Activated CD8-positive, alpha-beta memory T cell treated with anti-CD3 and anti-CD28 coated beads for 48 hours (primary cell): ENCODE results near the gene TECPR1.

Source experiments
- DNase-seq, 3 experiments: peaks; one replicate each; pipeline ENCODE4 v3.0.0-alpha.2; 2020; ENCODE audit warnings: low read depth in 2 of 3, low spot score in 2 of 3

TECPR1 gene

GRCh38 chr7:98211676-98212531 is 40.1 kb downstream of the TECPR1 start:
- no peak for DNase-seq

GRCh38 chr7:98211221-98211675 is 40.8 kb downstream of the TECPR1 start, which contains the start of gene BHLHA15:
TSS of gene BHLHA15 (plus strand) at chr7:98211439. CDS start at chr7:98212310, 871 bp downstream.
- DNase-seq = no peak

GRCh38 chr7:98210513-98211220 is 41.4 kb downstream of the TECPR1 start:
- DNase-seq = no peak

GRCh38 chr7:98209166-98209920 is 42.7 kb downstream of the TECPR1 start:
- no peak for DNase-seq

- no peak for DNase-seq
These were observed 45.3 kb downstream of the TECPR1 start for GRCh38 chr7:98206451-98207330.

GRCh38 chr7:98205162-98205845 is 46.7 kb downstream of the TECPR1 start:
- no peak for DNase-seq

GRCh38 chr7:98204670-98205069 is 47.4 kb downstream of the TECPR1 start:
- DNase-seq = no peak

- no peak for DNase-seq
These were observed 47.9 kb downstream of the TECPR1 start for GRCh38 chr7:98203964-98204605.

- DNase-seq = no peak
These were observed 48.6 kb downstream of the TECPR1 start for GRCh38 chr7:98203261-98203963.

GRCh38 chr7:98202367-98203195 is 49.5 kb downstream of the TECPR1 start:
- peak; percentile 45 to 63 (median 47) for DNase-seq

GRCh38 chr7:98200364-98200763 is 51.7 kb downstream of the TECPR1 start:
- no peak for DNase-seq

- DNase-seq = no peak
These were observed 52.9 kb downstream of the TECPR1 start for GRCh38 chr7:98199131-98199530.

GRCh38 chr7:98196706-98197605 is 55.1 kb downstream of the TECPR1 start:
- DNase-seq = no peak

GRCh38 chr7:98194672-98195457 is 57.2 kb downstream of the TECPR1 start:
- DNase-seq = no peak

- DNase-seq = no peak
These were observed 57.8 kb downstream of the TECPR1 start for GRCh38 chr7:98194186-98194585.
